Upper lobe of left lung (tissue), 6 donors: Measurements from ENCODE around the gene FOXO6. TPM values are rescaled to one million over a fixed set of nuclear protein-coding genes. Genes with fewer than 3 reads are reported as not detected.
A peak's percentile ranks its signal among the peaks of the same experiment; 100 is the strongest.

Experiments
- ATAC-seq, 2 donors: fragments of 200-7000 bp; cut with Tn5 transposase; one replicate each; pipeline ENCODE4 v1.9.1; 2022; ENCODE audit warnings: mild to moderate bottlenecking in 2 of 2, moderate library complexity in 2 of 2; ENCODE audit not compliant: low FRiP score in 2 of 2
- DNase-seq, 2 donors: peaks; one replicate each; pipeline ENCODE4 v3.0.0-alpha.2; 2019 to 2020
- H3K27ac ChIP-seq, 4 donors: fragments of 200-600 bp; sonication (generic); one replicate each; pipeline ENCODE4 v1.5.1; 2016 to 2019
- H3K27me3 ChIP-seq, 4 donors: fragments of 200-600 bp; sonication (generic); one replicate each; pipeline ENCODE4 v1.5.1; 2017 to 2019
- H3K36me3 ChIP-seq, 4 donors: fragments of 200-600 bp; sonication (generic); one replicate each; pipeline ENCODE4 v1.5.1; 2016 to 2019
- H3K4me1 ChIP-seq, 4 donors: fragments of 200-600 bp; sonication (generic); one replicate each; pipeline ENCODE4 v1.5.1; 2018 to 2019
- H3K4me3 ChIP-seq, 4 donors: fragments of 200-600 bp; sonication (generic); one replicate each; pipeline ENCODE4 v1.5.1; 2017 to 2019; ENCODE audit warnings: mild to moderate bottlenecking in 2 of 4, moderate library complexity in 1 of 4
- H3K9me3 ChIP-seq, 4 donors: fragments of 200-600 bp; sonication (generic); one replicate each; pipeline ENCODE4 v1.5.1; 2018 to 2019
- CTCF ChIP-seq, 6 experiments: fragments of 450-650 bp in 4 of 6; fragments of 200-600 bp in 2 of 6; sonication (generic) in 2 of 6; IDR thresholded peaks; one replicate each; pipeline ENCODE4 v1.5.1; 2016 to 2019; ENCODE audit warnings: antibody characterized with exemption in 6 of 6
- EP300 ChIP-seq, 4 donors: sonication (generic); formaldehyde crosslinking; IDR thresholded peaks; one replicate each; pipeline ENCODE4 v1.5.1; 2017; ENCODE audit warnings: antibody characterized with exemption in 4 of 4, control low read depth in 2 of 4
- POLR2A ChIP-seq, 4 donors: fragments of 450-650 bp; IDR thresholded peaks; one replicate each; pipeline ENCODE4 v1.5.1; 2016 to 2017; ENCODE audit warnings: antibody characterized with exemption in 4 of 4, mild to moderate bottlenecking in 2 of 4
- POLR2AphosphoS5 ChIP-seq, 2 donors: sonication (generic); formaldehyde crosslinking; IDR thresholded peaks; one replicate each; pipeline ENCODE4 v1.5.1; 2017; ENCODE audit warnings: antibody characterized with exemption in 2 of 2
- WGBS, 2 donors: methylation state at CpG; one replicate each; pipeline ENCODE4 v1.1.5; 2017 to 2018; 5-methylcytosine and 5-hydroxymethylcytosine counted together
- total RNA-seq, 6 donors: library from RNA; depleted of rRNA in 4 of 6; stranded (reverse); fragments of >200 nt in 4 of 6; gene quantifications; one replicate each; pipeline versions ENCODE4 v1.1.0 to v1.2.1, GENCODE V29; 2016 to 2021
- donor health status: DM: no; HTN: no; CAD: no; lungs with moderate emphysema.
- donor health status: DM: no; HTN: yes; CAD: no; lungs with severe emphysema.

FOXO6 gene
- total RNA-seq, 6 donors from 2014 or later, result 0.31 to 1.2 (median 0.79) TPM

GRCh38 chr1:41381692-41382479, 20.7 kb downstream of the FOXO6 start:
- DNase-seq (peak in 1 of 2 donors; percentile 93), ATAC-seq (peak in 1 of 2 donors; percentile 74)
- Histone ChIP-seq H3K9me3 (no peaks in the 10 kb centered on the region), H3K36me3 (peaks cover 0 to 3% (median 0%) of the 10 kb centered on the region in 4 donors), H3K4me1 (peaks cover 19 to 34% (median 26%) of the 10 kb centered on the region in 4 donors), H3K27me3 (peaks cover 0 to 11% (median 5%) of the 10 kb centered on the region in 4 donors), H3K4me3 (peak overlapping the region; percentile 51 to 62 (median 58)), H3K27ac (peak overlapping the region; percentile 78 to 97 (median 88))
- WGBS, 2 donors, result 4 to 28% methylated on average over 2 to 35 of the region's 112 CpGs
- TF ChIP-seq CTCF (IDR thresholded peaks at IDR 0.05) (peak in 1 of 6 experiments; percentile 43), POLR2A (IDR thresholded peaks at IDR 0.05) (no peak), POLR2AphosphoS5 (IDR thresholded peaks at IDR 0.05) (no peak), EP300 (IDR thresholded peaks at IDR 0.05) (no peak)

GRCh38 chr1:41382480-41383090, 21.4 kb downstream of the FOXO6 start:
- Histone ChIP-seq H3K27ac (peak overlapping the region; percentile 78 to 97 (median 88)), H3K36me3 (peaks cover 0 to 3% (median 0%) of the 10 kb centered on the region in 4 donors), H3K4me3 (peak overlapping the region; percentile 36 to 62 (median 58)), H3K27me3 (peaks cover 0 to 11% (median 5%) of the 10 kb centered on the region in 4 donors), H3K9me3 (no peaks in the 10 kb centered on the region), H3K4me1 (peaks cover 22 to 39% (median 31%) of the 10 kb centered on the region in 4 donors)
- WGBS, 2 donors, result 3 to 6% methylated on average over 8 to 19 of the region's 48 CpGs
- DNase-seq (peak; percentile 69 to 91), ATAC-seq (peak; percentile 67 to 72)
- TF ChIP-seq POLR2A (IDR thresholded peaks at IDR 0.05) (peak in 2 of 4 donors; percentile 27 to 41), POLR2AphosphoS5 (IDR thresholded peaks at IDR 0.05) (no peak), EP300 (IDR thresholded peaks at IDR 0.05) (no peak), CTCF (IDR thresholded peaks at IDR 0.05) (peak in 2 of 6 experiments; percentile 2 to 16)

- Histone ChIP-seq H3K36me3 (no peaks in the 10 kb centered on the region), H3K4me1 (peaks cover 26 to 43% (median 33%) of the 10 kb centered on the region in 4 donors), H3K4me3 (peak overlapping the region; percentile 36 to 62 (median 58)), H3K27ac (peak overlapping the region; percentile 78 to 97 (median 88)), H3K9me3 (no peaks in the 10 kb centered on the region), H3K27me3 (peaks cover 0 to 11% (median 5%) of the 10 kb centered on the region in 4 donors)
- 15 to 20% methylated on average over 37 to 39 of the region's 45 CpGs for WGBS, 2 donors
- TF ChIP-seq POLR2AphosphoS5 (IDR thresholded peaks at IDR 0.05), result no peak
- TF ChIP-seq EP300 (IDR thresholded peaks at IDR 0.05), result no peak
- no peak for TF ChIP-seq POLR2A (IDR thresholded peaks at IDR 0.05)
- TF ChIP-seq CTCF (IDR thresholded peaks at IDR 0.05), result no peak
- ATAC-seq (no peak), DNase-seq (peak in 1 of 2 donors; percentile 83)
These were observed 22.0 kb downstream of the FOXO6 start for GRCh38 chr1:41383094-41383852.

GRCh38 chr1:41384579-41384978, 23.3 kb downstream of the FOXO6 start:
- Histone ChIP-seq H3K36me3 (no peaks in the 10 kb centered on the region), H3K9me3 (no peaks in the 10 kb centered on the region), H3K4me3 (no peak overlapping the region), H3K27me3 (peaks cover 0 to 11% (median 5%) of the 10 kb centered on the region in 4 donors), H3K4me1 (peaks cover 29 to 43% (median 33%) of the 10 kb centered on the region in 4 donors), H3K27ac (no peak overlapping the region)
- no peak for DNase-seq
- ATAC-seq, result no peak
- TF ChIP-seq POLR2AphosphoS5 (IDR thresholded peaks at IDR 0.05) (no peak), EP300 (IDR thresholded peaks at IDR 0.05) (no peak), CTCF (IDR thresholded peaks at IDR 0.05) (no peak), POLR2A (IDR thresholded peaks at IDR 0.05) (no peak)
